NCI-H226 (cell line): ENCODE results near the gene ZBED3.
A peak's percentile ranks its signal among the peaks of the same experiment; 100 is the strongest.
"Not testable (repeated sequence)": the region's sequence is repeated elsewhere in the genome, so short reads cannot be mapped to it uniquely, and the experiment has no call there.

Experiments used
- DNase-seq: peaks from one replicate; pipeline ENCODE4 v3.0.0-alpha.2; 2015

Gene ZBED3, protein sequence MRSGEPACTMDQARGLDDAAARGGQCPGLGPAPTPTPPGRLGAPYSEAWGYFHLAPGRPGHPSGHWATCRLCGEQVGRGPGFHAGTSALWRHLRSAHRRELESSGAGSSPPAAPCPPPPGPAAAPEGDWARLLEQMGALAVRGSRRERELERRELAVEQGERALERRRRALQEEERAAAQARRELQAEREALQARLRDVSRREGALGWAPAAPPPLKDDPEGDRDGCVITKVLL

GRCh38 chr5:77086689-77087483 lies at the start of gene ZBED3:
ZBED3 (minus strand) TSS chr5:77087285; CDS start chr5:77077878, 9,407 bp downstream.
- peak; percentile 44 for DNase-seq

DNA sequence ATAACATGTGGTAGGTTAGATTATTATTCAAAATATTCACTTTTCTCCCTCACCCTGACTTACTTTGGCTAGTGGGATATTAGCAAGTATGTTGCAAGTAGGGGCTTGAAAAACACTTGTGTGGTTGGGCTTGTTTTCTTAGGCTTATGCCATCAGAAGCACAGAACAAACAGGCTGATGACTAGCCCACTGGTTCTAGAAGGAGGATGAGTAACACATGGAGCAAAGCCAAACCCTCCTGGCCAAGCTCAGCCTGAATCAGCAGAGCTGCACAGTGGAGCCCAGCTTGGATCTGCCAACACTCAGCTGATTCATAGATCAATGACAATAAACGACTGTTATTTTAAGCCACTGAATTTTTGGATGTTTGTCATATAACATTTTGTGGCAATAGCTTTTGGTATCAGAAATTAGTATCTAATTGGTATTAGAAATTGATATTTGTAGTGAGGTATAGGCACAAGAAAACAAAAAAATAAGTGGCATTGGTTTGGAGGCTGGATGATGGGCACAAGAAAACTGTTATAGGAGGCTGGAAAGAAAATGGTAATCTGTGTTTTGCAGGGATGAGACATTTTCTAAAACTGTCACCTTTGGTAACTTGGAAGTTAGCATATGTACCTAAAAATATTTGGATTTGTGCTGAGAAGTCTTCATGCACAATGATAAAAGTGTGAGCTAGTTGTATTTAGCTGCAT lies 46.1 kb upstream of the ZBED3 start:
- peak; percentile 92 for DNase-seq

DNA sequence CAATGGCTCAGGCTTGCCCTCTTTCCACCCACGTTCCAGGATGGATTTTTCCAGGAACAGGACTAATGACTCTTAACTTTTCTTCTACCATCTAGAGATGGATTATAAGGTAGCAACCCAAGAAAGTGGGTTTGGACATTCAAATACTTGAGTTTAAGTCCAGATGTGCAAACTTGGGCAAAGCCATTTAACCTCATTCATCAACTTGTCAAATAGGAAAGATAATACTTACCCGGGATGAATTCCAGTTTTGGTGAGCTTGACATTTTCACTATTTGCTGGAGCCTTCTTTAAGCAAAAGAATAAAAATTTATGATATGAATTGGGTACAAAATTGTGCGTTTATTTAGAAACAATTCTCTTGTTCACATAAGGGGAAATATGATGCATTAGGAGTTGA lies 44.3 kb upstream of the ZBED3 start:
- no peak for DNase-seq

GRCh38 chr5:77129391-77129990 lies 42.4 kb upstream of the ZBED3 start:
- peak; percentile 22 for DNase-seq

DNA sequence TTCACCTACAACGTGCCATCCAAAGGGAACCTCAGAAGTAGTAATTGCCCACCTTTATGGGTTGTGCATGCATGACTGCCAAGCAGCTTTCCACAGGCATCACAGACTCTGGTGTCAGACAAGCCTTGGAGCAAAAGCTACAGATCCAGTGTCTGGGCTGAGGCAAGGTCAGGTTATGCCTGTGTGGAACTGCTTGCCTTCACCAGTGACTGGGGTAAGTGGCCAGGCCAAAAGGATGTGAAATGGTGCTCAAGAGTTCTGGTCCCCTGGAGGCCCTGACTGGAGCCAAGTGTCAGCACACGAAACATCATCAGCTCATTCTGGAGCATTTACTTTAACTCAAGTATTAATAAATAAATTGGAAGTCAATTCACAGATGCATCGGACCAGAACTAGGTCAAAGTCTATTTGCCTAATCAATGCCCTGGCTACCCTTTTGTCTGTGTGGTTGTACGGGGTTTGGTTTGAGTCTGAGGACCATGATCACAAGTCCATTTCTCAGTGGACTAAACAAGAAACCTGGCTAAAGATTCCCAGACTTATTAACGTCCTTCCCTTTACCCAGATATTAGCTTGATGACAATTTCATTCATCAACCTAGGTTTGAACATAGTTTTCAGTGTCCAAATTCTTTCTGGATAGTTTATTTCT lies 41.5 kb upstream of the ZBED3 start:
- no peak for DNase-seq

GRCh38 chr5:77123057-77123456 lies 36.0 kb upstream of the ZBED3 start:
- DNase-seq = no peak

GRCh38 chr5:77120706-77121105 lies 33.6 kb upstream of the ZBED3 start:
- DNase-seq = no peak

DNA sequence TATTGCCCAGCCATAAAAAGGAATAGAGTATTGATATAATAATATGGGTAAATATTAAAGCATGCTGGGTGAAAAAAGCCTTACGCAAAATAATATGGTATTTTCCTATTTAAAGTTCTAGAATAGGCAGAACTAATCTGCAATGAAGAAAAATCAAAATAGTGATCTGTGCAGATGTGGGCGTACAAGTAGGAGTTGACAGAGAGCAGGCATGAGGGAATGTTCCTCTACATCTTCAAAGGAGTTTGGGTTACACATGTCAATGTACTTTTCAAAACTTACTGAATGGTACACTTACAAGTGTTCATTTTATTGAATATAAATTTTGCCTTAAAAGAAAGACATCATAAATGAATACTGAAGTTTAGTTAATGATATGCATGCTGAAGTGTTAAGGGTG lies 33.0 kb upstream of the ZBED3 start:
- no peak for DNase-seq

- DNase-seq = no peak
Observed at GRCh38 chr5:77117161-77117560, 30.1 kb upstream of the ZBED3 start.

- DNase-seq = not testable (repeated sequence)
Observed at GRCh38 chr5:77107035-77107434, 19.9 kb upstream of the ZBED3 start.

- no peak for DNase-seq
Observed at GRCh38 chr5:77104813-77105212, 17.7 kb upstream of the ZBED3 start.

GRCh38 chr5:77103457-77103856 lies 16.4 kb upstream of the ZBED3 start:
- DNase-seq = no peak

DNA sequence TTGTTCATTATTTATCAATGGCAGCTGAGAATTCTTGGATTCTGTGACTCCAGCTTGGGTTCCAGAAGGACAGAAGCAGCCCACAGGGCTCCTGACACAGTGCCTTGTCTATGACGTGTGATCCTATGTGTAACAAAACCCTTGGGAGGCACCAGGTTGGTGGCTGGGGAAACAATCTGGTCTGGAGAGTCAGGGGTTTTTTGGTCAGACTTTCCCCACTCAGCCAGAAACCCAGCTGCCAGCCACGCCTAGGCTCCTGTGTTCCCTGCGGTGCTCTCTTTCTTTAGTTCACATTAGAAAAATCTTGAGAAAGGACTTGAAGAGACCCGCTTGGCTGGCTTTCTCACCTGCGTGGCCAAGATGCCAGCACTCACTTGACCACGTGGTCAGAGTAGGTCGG lies 15.5 kb upstream of the ZBED3 start:
- no peak for DNase-seq

DNA sequence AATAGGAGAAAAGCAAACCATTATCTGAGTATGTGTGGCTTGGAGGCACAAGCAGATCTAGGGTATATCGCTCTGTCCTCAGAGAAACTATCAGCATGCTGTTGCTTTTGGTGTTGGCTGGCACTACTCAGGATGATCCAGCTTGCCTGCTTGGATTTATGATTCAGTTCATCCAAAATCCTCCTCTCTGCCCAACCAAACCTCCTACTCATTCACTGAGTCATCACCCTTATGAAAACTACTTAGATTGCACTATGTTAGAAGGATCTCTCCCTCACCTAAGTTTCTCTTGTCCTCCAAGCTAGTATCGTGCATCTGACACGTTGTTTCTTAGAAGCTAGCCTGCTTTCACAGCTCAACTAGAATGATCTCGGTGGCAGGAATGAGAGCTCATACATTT lies 14.2 kb upstream of the ZBED3 start:
- DNase-seq = peak; percentile 75

GRCh38 chr5:77095189-77095588 lies 8.1 kb upstream of the ZBED3 start:
- DNase-seq = no peak

DNA sequence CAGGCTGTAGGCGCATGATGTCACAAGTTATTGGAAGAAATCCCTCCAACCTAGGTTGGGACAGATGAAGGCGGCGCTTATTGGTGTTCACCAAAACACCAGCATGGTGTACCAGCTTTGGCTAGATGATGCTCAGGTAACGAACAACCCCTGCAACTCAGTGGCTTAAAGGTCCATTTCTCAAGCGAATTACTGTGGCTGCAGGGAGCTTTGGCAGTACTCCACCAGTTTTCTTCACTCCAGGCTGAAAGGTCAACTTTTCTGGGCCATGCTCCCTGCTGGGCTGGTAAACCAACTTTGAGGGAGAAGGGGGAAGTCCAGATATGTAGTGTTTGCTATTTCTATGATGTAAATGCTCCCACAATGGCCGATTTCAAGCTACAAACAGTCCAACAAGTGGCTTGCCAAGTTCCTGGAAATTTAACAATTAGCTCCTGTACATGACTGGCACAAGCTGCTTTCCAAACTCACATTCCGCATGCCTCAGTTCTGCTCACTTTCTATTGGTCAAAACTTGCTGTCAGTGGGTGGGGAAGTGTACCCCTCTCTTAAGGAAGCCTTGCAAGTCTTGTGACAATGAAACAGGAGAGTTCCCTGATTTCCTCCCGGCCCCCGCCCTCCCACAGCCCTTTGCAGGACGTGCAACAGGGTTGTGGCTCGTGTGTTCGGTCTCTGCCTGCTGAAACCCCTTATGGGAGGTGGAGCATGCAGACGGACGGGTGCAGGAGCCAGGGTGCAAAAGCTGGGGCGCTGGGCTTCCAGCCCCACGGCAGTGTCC lies 588 bp upstream of the ZBED3 start:
- DNase-seq = no peak

DNA sequence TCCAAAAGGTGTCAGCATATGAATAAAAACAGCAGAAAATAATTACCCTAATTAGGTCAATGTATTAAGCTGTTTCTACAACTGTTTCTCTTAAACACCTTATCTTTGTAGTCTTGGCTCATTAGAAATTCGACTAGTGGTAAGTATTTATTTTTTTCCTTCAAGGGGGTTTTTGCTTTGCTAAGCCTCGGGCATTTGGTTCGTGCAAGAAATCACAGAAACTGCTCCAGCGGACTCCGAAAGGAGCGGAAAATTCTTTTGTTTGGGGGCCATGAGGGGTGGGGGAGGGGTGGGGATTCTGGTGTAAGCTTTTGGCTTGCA lies 757 bp downstream of the ZBED3 start:
- DNase-seq = no peak

- no peak for DNase-seq
Observed at GRCh38 chr5:77083088-77083487, 4.0 kb downstream of the ZBED3 start.

- DNase-seq = no peak
Observed at GRCh38 chr5:77082280-77082679, 4.8 kb downstream of the ZBED3 start.

DNA sequence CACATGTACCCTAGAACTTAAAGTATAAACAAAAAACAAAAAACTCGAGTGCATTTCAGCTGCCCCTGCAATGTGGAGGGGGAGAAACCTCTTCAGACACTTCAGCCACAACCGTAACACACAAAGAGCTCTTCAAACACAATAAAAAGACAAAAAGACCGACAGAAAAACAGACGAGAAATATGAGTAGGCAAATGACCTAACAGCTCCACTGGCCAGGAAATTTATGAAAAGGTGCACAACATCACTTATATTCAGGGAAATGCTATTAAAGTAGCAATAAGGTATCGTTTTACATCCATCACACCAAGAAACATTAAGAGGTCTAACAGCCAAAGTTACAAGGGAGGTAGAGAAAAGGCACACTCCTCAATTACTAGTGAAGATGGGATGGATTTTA lies 6.2 kb downstream of the ZBED3 start:
- no peak for DNase-seq

- DNase-seq = not testable (repeated sequence)
Observed at GRCh38 chr5:77080479-77080878, 6.6 kb downstream of the ZBED3 start.

DNA sequence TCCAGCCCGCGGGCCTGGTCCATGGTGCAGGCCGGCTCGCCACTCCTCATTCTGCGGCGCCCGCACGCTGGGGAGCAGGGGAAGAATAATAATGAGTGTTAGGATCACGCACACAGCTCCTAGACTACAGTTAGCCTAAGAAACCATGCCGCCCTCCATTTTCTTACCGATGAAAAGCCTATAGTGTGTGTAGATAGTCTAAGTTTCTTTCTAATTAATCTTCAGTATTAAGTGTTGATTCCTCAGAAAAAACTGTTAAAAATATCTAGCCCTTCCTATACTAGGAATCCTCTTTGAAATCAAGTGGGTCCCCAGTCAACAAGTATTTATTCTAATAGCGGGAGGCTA lies 9.3 kb downstream of the ZBED3 start:
- DNase-seq = no peak
